NB4 (cell line): ENCODE results near the gene VEGFA.

Experiments used
- DNase-seq: peaks from one replicate; pipeline ENCODE4 v3.0.0; 2010; ENCODE audit warnings: low read depth
- H3K4me3 ChIP-seq: one replicate; pipeline ENCODE4 v1.5.1; 2011; ENCODE audit warnings: mild to moderate bottlenecking, low read depth, low read length, moderate library complexity
- MYC ChIP-seq: IDR thresholded peaks from 2 replicates; pipeline ENCODE4 v1.6.1; 2011; ENCODE audit warnings: low read depth, low read length
- POLR2A ChIP-seq: IDR thresholded peaks from 2 replicates; pipeline ENCODE4 v1.6.1; 2011; ENCODE audit warnings: mild to moderate bottlenecking; ENCODE audit not compliant: insufficient read length; ENCODE audit errors: extremely low read depth
- TF ChIP-seq, protein P1 (sequence below): IDR thresholded peaks from one replicate; pipeline ENCODE4 v1.5.1; 2012; ENCODE audit warnings: low read depth, low read length
- TF ChIP-seq, protein P2 (sequence below): IDR thresholded peaks from 2 replicates; pipeline ENCODE4 v1.6.1; 2011; ENCODE audit warnings: low read depth, low read length

Gene VEGFA

DNA sequence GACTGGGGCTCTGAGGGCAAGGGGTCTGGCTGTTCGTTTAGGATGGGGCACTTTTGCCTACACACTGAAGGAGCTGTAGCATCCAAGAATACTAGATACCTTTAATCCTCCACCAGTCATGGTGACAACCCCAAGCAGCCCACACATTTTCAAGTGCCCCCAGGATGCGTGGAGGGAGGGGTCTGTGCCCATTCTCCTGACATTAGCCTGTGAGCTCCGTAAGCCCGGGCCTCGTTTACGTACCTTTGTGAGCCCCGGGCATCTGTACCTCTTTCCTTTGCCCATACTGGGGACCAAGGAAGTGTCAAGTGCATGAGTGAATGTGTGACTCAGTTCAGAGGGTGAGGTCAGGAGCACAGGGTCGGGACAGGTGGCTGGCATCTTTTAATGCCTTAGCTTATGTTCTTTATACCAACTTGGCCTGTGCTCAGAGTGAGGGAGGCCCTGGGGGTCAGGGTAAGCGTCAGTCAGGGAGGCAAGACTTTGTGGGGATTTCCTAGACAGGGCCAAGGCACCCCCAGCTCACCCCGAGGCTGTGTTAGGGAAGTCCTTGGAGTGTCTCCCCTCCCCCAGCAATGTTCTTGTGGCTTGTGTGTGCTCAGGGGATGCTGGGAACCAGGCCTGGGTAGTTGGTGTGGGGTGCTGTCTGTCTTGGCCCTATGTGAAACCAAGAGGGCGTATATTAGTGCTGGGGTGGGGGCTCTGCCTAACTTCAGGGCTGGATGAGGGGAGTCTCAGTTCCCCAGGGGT is 12.9 kb downstream of the VEGFA start:
- H3K4me3 ChIP-seq, result no peak overlapping the region
- no peak for TF ChIP-seq POLR2A
- DNase-seq, result no peak

DNA sequence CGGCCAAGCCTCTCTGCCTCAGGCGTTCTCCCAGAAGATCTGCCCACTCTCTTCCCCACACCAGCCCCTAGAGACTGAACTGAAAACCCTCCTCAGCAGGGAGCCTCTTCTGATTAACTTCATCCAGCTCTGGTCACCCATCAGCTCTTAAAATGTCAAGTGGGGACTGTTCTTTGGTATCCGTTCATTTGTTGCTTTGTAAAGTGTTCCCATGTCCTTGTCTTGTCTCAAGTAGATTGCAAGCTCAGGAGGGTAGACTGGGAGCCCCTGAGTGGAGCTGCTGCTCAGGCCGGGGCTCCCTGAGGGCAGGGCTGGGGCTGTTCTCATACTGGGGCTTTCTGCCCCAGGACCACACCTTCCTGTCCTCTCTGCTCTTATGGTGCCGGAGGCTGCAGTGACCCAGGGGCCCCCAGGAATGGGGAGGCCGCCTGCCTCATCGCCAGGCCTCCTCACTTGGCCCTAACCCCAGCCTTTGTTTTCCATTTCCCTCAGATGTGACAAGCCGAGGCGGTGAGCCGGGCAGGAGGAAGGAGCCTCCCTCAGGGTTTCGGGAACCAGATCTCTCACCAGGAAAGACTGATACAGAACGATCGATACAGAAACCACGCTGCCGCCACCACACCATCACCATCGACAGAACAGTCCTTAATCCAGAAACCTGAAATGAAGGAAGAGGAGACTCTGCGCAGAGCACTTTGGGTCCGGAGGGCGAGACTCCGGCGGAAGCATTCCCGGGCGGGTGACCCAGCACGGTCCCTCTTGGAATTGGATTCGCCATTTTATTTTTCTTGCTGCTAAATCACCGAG is 14.2 kb downstream of the VEGFA start:
- TF ChIP-seq, protein P1, sequence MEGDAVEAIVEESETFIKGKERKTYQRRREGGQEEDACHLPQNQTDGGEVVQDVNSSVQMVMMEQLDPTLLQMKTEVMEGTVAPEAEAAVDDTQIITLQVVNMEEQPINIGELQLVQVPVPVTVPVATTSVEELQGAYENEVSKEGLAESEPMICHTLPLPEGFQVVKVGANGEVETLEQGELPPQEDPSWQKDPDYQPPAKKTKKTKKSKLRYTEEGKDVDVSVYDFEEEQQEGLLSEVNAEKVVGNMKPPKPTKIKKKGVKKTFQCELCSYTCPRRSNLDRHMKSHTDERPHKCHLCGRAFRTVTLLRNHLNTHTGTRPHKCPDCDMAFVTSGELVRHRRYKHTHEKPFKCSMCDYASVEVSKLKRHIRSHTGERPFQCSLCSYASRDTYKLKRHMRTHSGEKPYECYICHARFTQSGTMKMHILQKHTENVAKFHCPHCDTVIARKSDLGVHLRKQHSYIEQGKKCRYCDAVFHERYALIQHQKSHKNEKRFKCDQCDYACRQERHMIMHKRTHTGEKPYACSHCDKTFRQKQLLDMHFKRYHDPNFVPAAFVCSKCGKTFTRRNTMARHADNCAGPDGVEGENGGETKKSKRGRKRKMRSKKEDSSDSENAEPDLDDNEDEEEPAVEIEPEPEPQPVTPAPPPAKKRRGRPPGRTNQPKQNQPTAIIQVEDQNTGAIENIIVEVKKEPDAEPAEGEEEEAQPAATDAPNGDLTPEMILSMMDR, result no peak
- no peak for TF ChIP-seq MYC
- no peak for TF ChIP-seq POLR2A
- TF ChIP-seq, protein P2, sequence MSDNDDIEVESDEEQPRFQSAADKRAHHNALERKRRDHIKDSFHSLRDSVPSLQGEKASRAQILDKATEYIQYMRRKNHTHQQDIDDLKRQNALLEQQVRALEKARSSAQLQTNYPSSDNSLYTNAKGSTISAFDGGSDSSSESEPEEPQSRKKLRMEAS, result no peak
- peak; percentile 45 for DNase-seq

DNA sequence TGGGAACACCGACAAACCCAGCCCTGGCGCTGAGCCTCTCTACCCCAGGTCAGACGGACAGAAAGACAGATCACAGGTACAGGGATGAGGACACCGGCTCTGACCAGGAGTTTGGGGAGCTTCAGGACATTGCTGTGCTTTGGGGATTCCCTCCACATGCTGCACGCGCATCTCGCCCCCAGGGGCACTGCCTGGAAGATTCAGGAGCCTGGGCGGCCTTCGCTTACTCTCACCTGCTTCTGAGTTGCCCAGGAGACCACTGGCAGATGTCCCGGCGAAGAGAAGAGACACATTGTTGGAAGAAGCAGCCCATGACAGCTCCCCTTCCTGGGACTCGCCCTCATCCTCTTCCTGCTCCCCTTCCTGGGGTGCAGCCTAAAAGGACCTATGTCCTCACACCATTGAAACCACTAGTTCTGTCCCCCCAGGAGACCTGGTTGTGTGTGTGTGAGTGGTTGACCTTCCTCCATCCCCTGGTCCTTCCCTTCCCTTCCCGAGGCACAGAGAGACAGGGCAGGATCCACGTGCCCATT is 15.3 kb downstream of the VEGFA start:
- TF ChIP-seq POLR2A (no peak), MYC (no peak)
- TF ChIP-seq, protein P2, result no peak
- TF ChIP-seq, protein P1, result no peak

More for the DNA sequence above, 14.2 kb downstream of the VEGFA start:
- H3K4me3 ChIP-seq, result no peak overlapping the region

DNA sequence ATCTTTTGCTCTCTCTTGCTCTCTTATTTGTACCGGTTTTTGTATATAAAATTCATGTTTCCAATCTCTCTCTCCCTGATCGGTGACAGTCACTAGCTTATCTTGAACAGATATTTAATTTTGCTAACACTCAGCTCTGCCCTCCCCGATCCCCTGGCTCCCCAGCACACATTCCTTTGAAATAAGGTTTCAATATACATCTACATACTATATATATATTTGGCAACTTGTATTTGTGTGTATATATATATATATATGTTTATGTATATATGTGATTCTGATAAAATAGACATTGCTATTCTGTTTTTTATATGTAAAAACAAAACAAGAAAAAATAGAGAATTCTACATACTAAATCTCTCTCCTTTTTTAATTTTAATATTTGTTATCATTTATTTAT is 15.9 kb downstream of the VEGFA start:
- TF ChIP-seq, protein P2, result no peak
- TF ChIP-seq POLR2A, result no peak
- TF ChIP-seq MYC, result no peak
- TF ChIP-seq, protein P1, result no peak
- DNase-seq, result no peak
- no peak overlapping the region for H3K4me3 ChIP-seq

More for the DNA sequence above, 15.3 kb downstream of the VEGFA start:
- no peak overlapping the region for H3K4me3 ChIP-seq
- no peak for DNase-seq

DNA sequence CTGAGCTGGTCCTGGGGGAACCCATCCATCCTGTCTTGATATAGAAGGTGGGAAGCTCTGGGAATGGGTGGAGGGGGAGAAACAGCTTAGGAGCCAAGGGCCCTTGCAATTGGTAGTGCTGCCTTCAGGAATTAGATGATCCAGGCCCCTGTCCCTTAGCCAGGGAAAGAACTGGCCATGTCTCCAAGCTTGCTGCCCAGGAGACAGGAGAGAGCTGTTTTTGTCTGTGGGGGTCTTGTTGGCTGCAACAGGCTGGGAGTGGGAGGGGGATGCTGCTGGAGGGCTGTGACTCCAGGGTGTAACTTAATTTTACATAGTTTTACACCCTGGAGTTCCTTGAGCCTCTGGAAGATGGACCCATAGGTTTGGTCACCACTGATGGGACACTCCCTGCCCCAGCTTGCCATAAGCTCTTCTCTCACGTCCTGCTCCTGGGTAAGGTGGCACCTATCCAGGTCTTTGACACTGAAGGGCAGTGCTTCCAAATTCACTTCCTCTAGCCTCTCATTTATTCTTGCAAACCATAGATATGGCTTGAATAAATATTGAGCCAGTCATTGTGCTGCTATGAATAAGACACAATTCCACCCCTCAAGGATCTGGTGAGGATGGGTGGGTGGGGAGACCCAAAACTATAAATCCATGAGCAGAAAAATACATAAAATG is 16.8 kb downstream of the VEGFA start:
- no peak for DNase-seq
- H3K4me3 ChIP-seq, result no peak overlapping the region
- TF ChIP-seq, protein P2, result no peak
- no peak for TF ChIP-seq POLR2A
- no peak for TF ChIP-seq MYC
- TF ChIP-seq, protein P1, result no peak

DNA sequence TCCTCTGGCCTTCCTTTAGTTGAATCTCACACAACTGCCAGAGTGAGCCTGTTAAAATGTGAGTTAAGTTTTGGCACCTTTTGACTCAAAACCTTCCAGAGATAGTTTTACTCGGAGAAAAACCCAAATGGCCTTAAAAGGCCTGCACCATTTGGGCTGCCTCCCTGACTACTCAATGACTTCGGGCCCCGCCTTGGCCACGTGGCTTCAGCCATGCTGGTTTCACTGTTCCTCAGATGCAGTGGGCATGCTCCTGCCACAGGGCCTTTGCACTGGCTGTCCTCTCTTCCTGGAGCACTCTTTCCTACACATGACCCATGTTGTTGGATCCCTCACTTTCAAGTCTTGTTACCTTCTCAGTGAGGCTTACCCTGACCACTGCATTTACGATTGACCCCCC is 18.3 kb downstream of the VEGFA start:
- H3K4me3 ChIP-seq, result no peak overlapping the region
- TF ChIP-seq, protein P1, result no peak
- no peak for TF ChIP-seq POLR2A
- no peak for TF ChIP-seq MYC
- TF ChIP-seq, protein P2, result no peak
- DNase-seq, result no peak
